Retinal pigment epithelial cell (primary cell): Measurements from ENCODE around the gene C16orf78.

Source experiments
- DNase-seq: peaks from one replicate; pipeline ENCODE4 v3.0.0-alpha.2; 2010; ENCODE audit warnings: low read depth
- H3K4me3 ChIP-seq: 2 replicates; pipeline ENCODE4 v1.5.1; 2011; ENCODE audit warnings: mild to moderate bottlenecking, low read length, control low read depth, moderate library complexity
- CTCF ChIP-seq: conservative IDR thresholded peaks from 2 replicates; pipeline ENCODE4 v1.5.1; 2011; ENCODE audit warnings: low read depth, low read length, control low read depth, inconsistent platforms

Gene C16orf78

DNA sequence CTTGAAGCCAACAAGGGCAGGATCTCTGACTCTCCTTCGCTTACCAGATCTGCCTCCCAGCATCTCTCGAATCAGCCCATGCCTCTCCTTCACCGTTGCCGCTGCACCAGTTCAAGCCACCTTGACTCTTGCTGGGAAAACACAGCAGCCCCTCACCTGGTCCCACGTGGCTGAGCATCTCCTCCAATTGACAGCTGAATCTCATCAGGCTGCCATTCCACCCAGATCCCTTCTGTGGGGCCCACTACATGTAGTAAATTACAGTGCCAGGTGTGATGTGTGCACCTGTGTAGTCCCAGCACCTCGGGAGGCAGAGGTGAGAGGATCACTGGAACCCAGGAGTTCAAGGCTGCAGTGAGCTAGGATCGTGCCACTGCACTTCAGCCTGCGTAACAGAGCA lies 37.8 kb upstream of the C16orf78 start:
- H3K4me3 ChIP-seq = no peak overlapping the region
- no peak for DNase-seq
- no peak for TF ChIP-seq CTCF

DNA sequence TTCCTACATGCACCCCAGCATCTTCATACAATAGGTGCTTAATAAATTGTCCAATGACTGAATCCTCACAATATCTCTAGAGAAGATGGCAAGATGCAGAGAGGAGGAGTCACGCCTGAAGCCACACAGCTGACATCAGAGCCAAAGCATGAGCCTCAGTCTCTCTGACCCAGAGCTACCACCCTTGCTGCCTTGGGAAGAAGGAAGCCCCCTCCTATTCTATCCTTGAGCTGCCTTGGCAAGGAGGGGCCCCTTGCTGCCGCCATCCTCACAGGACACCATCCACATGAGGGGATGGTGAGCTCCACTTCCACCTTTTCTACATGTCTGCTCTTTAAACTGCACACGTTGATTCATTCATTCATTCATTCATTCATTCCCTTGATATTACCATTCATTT lies 37.0 kb upstream of the C16orf78 start:
- no peak for DNase-seq
- TF ChIP-seq CTCF = no peak
- H3K4me3 ChIP-seq = no peak overlapping the region

GRCh38 chr16:49337814-49338350 lies 35.7 kb upstream of the C16orf78 start:
- no peak for TF ChIP-seq CTCF
- no peak overlapping the region for H3K4me3 ChIP-seq
- DNase-seq = no peak

DNA sequence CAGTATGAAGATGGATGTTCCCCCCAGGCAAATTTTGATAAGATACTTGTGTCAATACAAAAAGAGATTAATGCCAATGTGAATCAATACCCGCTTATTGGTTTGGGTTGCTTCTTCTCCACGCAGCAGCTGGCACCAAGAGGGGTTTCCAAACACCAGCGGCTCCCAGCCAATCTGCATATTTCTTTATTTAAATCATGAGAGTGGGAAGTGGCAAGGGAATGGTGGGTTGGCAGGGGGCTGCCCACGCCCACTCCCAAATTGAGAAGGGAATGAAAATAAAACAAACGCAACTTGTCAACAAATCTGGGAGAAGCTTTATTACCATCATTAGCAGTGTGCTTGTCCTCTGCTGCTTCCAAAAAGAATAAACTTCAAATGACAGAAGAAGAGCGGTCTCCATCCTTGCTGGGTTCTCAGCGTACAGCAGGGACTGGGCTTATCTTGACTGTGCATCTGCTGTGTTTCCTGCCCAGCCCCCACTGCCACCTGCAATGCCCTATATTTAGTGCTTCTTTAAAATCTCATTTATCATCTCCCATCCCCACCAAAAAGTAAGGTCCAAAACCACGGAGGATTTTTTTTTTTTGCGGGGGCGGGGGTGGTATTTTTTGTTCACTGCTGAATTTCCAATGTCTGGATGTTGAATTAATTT lies 34.9 kb upstream of the C16orf78 start:
- no peak overlapping the region for H3K4me3 ChIP-seq
- no peak for DNase-seq
- no peak for TF ChIP-seq CTCF

DNA sequence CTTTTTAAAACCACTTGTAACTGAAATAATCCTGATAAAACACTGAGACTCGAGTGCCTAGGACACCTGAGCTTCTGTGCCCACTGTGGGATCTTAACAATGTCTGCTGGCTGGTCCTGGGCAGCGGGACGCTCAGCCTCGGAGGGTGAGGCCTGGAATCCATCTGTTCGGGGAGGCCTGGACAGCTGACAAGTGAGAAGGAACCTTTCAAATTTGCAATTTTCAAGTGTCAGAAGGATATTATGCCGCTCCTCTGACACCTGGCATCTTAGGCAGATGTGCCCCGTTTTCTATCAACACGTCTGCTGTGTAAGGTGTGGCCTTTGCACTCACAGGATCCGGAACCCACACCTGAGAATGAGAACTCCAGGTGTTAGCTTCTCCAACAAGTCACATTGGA lies 33.1 kb upstream of the C16orf78 start:
- DNase-seq = no peak
- TF ChIP-seq CTCF = no peak
- H3K4me3 ChIP-seq = no peak overlapping the region

DNA sequence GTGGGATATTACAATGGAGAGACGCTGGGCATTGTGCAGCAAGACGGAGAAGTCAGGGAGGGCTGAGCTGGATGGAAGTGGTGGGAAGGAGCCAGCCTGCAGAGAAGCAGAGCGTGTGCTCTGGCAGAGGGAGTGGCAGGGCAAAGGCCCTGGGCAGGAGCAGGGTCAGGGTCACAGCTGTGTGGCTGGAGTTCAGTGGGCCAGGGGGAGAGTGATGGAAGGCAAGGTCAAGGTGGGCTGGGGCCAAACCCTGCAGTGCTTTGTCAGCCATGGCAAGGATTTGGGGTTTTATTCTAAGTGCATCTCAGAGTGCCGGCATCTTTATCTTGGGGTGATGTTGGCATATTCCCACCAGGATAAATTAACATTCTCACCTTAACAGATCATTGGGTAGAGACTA lies 31.9 kb upstream of the C16orf78 start:
- no peak for TF ChIP-seq CTCF
- no peak overlapping the region for H3K4me3 ChIP-seq
- DNase-seq = no peak
